ENCODE measurements around the gene SWT1.
"Not testable (repeated sequence)": the region's sequence is repeated elsewhere in the genome, so short reads cannot be mapped to it uniquely, and the experiment has no call there.

The SWT1 gene

DNA sequence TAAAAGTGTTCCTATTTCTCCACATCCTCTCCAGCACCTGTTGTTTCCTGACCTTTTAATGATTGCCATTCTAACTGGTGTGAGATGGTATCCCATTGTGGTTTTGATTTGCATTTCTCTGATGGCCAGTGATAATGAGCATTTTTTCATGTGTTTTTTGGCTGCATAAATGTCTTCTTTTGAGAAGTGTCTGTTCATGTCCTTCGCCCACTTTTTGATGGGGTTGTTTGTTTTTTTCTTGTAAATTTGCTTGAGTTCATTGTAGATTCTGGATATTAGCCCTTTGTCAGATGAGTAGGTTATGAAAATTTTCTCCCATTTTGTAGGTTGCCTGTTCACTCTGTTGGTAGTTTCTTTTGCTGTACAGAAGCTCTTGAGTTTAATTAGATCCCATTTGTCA is 95.4 kb downstream of the SWT1 start:
- DNase-seq: not testable (repeated sequence)

DNA sequence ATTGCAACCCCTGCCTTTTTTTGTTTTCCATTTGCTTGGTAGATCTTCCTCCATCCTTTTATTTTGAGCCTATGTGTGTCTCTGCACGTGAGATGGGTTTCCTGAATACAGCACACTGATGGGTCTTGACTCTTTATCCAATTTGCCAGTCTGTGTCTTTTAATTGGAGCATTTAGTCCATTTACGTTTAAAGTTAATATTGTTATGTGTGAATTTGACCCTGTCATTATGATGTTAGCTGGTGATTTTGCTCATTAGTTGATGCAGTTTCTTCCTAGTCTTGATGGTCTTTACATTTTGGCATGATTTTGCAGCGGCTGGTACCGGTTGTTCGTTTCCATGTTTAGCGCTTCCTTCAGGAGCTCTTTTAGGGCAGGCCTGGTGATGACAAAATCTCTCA is 98.6 kb downstream of the SWT1 start:
- not testable (repeated sequence) for DNase-seq

GRCh38 chr1:185257116-185257949 is 100.4 kb downstream of the SWT1 start:
- peak; percentile 54 for DNase-seq

DNA sequence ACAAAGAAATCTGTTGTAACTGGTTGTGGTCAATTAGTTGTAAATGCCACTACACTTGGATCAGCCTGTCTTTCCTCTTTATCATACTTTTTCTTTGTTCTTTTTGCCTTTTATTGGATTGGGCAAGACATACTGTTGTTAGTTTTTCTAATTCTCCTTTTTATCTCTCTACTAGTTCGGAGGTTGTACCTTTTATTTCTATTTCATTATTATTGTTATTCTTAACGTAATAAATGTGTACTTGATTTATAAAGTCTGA is 100.9 kb downstream of the SWT1 start:
- no peak for DNase-seq

- DNase-seq: no peak
Measured at GRCh38 chr1:185258676-185259075, 101.7 kb downstream of the SWT1 start.

GRCh38 chr1:185260611-185261010 is 103.6 kb downstream of the SWT1 start:
- DNase-seq: no peak

GRCh38 chr1:185262151-185262550 is 105.2 kb downstream of the SWT1 start:
- DNase-seq: no peak

- no peak for DNase-seq
Measured at GRCh38 chr1:185263292-185263691, 106.3 kb downstream of the SWT1 start.

DNA sequence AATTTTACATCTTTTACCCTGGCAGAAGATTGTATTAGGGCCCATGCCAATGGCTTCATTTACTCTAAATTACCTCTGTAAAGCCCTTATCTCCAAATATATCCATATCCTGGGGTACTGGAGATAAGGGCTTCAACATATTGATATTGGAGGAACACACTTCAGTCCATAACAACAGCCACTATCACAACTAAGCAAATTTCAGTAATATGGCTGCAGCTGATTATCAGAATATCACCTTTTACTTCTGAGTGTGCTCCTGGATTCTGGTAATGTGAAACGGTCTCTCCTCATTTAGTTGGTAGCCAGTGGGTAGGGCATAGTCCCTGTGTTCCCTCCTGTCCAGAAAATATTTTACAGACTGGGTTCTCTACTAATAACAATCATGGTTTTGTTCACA is 106.8 kb downstream of the SWT1 start:
- no peak for DNase-seq

GRCh38 chr1:185265314-185265713 is 108.3 kb downstream of the SWT1 start:
- no peak for DNase-seq

DNA sequence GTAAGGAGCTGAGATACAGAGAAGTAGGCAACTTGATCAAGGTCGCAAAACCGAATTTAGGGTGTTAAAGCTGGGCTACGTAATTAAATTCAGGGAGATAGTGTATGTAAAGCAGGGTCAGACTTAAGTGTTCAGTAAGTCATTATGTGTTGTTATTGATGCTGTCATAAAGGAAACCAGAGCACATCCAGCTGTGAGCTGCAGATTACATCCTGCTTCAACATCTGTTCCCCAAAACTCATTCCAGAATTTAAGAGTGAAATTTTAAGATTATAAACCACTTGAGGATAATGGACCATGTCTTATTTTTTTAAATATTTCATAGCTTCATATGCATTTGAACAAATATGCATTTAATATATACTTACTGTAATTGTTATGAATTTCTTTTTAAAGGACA is 110.3 kb downstream of the SWT1 start:
- DNase-seq: no peak

DNA sequence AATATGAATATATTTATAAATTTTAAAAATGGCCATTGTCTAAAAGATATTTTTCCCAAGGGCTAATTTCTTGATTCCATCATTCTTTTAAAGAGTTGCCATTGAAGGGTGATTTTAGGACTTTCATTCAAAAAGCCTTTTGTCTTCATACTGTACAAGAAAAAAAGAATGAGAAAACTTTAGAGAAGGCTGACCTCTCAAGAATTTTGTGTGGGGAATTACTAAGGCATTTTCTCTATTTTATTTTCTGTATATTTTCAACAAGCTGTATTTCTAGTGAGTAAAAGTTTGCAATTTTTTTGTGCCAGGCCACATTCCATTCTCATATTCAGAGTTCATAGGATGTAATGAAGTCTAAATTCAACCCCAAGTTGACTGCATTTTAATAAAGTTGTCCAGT is 110.7 kb downstream of the SWT1 start:
- no peak for DNase-seq

GRCh38 chr1:185268352-185268751 is 111.4 kb downstream of the SWT1 start:
- no peak for DNase-seq

GRCh38 chr1:185271921-185272320 is 115.0 kb downstream of the SWT1 start:
- no peak for DNase-seq

GRCh38 chr1:185279571-185279970 is 122.6 kb downstream of the SWT1 start:
- no peak for DNase-seq

DNA sequence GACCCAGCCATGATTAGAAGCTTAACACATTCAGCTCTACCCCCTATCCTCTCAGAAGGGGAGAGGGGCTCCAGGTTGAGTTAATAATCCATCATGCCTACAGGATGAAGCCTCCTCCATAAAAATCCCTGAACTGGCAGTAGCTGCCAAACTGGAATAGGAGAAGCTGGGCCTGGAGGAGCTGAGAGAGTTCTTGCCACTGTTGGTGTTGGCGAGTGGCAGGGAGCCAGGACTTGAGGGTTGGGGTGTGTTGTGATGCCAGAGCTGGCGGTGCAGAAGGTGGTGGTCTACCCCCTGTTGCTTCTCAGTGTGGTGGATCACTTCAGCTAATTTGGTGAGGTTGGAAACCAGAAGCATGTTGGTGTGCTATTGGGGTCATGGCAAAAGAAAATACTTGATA is 123.6 kb downstream of the SWT1 start:
- DNase-seq: no peak

DNA sequence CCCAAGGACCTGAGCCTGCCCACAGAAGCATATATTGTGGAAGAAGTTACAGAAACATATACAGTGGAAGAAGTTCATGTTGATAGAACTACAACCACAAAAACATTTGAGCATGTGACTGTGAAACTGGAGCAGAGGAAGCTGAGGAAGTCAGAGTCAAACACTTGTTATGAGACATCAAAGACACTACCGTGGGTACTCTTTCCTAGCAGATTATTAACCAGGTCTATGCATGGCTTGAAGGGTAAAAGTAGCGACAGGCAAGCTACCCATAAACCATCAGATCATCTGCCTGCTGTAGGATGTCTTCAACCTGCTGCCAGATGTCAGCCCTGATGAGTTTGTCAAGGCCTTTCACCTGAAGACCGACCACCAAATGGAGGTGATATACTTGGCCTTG is 124.3 kb downstream of the SWT1 start:
- DNase-seq: no peak

- no peak for DNase-seq
Measured at GRCh38 chr1:185284116-185284515, 127.1 kb downstream of the SWT1 start.

DNA sequence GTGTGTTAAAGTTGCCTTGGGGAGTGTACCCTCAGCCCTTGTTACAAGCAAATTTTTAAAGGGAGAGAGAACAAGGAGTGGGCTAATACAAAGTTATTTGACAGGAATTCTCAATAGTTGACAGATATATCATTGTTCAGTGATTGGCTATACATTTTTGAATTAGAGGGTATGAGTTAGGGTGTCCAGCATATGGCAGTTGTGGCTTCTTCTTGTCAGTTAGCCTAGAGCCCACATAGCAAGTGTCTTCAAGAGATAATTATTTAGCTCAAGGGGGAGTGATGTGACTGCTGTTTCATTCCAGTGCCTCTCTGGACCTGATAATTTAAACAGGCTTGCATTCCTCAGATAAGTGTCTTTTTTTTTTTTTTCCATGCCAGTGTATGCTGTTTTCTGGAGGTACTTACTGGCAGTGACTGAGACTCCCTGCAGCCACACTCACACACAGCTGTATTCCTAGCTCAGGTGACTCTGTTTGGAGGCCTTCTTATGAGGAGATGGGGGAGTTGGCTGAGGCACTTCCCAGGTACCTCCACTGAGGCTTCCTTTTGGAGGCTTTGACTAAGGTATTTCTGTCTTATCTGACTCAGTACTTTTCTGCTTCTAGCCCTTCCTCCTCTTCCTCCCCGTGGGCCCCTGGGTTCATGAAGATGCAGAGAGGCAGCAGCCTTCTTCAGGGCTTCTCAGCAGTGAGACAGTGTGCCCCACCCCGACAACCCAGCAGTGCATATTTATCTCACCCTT is 127.7 kb downstream of the SWT1 start:
- DNase-seq: no peak

DNA sequence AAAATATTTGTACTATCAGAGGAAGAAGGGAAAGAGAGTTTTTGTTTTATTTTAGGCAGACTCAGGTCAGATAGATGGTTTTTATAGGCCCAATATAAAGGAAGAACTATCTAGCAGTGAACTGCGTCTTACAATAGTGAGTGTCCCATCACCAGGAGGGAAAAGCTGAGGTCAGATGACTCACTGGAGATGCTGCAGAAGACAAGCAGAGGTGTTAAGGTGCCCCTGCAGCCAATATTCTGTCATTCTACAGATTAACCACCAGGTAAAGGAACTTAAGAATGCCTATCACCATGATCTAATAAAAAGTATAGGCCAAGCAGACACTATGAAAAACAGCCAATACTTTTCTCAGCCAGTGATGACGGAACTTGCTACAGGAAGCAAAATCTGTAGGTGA is 130.5 kb downstream of the SWT1 start:
- DNase-seq: no peak

GRCh38 chr1:185288435-185288834 is 131.5 kb downstream of the SWT1 start:
- DNase-seq: no peak

- DNase-seq: no peak
Measured at GRCh38 chr1:185289880-185290279, 132.9 kb downstream of the SWT1 start.

GRCh38 chr1:185291159-185291558 is 134.2 kb downstream of the SWT1 start:
- DNase-seq: no peak

- no peak for DNase-seq
Measured at GRCh38 chr1:185291652-185292051, 134.7 kb downstream of the SWT1 start.

DNA sequence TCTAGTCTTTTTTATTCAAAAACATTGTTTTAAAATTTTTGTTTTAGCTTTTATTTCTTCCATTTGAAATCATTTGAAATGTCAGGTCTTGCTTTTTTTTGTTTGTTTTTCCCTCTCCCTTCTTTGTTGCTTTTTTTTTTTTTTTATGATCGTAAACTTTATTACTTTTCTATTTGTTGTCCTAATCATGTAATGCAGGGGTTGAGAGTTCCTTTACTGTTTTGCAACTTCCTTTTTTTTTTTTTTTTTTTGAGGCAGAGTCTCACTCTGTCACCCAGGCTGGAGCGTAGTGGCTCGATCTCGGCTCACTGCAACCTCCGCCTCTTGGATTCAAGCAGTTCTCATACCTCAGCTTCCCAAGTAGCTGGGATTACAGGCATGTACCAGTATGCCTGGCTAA is 135.3 kb downstream of the SWT1 start:
- DNase-seq: no peak

Measured in NCI-H510A treated with DMSO at 0.1 percent for 48 hours (cell line).